ENCODE measurements around the gene UBE2O.

UBE2O gene

DNA sequence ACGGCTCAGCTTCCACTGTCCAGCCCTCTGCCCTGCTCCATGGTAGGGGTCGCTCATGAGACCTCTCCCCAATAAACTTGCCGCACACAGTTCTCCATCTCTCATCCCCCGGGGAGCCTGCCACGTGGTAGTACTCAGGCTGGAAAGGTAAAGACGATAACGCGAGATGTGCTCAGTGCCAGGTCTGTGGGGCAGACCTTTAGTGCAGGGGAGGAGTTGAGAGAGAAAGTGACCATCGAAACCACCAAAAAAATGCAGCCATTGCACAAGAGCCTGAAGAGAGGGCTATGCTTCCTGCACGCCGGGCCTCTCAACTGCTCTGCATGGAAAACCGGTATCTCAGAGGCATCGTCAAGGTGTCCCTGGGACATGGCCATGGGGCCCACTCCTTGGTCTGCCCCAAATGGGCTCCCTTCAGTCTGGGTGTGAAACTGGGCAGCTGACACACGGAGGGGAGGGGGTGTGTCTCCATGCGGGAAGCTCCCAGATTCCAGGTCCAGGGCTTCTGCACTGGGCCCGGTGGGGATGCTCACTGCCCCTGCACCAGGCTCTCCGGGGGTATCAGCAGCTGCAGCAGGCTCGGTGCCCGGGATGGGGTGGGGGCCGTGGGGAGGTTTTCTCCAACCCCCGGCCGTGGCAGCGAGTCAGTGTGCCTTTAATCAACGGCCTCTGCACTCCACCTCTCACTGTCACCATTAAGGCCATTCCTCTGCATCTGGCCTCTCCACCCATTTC lies 9.8 kb upstream of the UBE2O start:
- no peak for DNase-seq

DNA sequence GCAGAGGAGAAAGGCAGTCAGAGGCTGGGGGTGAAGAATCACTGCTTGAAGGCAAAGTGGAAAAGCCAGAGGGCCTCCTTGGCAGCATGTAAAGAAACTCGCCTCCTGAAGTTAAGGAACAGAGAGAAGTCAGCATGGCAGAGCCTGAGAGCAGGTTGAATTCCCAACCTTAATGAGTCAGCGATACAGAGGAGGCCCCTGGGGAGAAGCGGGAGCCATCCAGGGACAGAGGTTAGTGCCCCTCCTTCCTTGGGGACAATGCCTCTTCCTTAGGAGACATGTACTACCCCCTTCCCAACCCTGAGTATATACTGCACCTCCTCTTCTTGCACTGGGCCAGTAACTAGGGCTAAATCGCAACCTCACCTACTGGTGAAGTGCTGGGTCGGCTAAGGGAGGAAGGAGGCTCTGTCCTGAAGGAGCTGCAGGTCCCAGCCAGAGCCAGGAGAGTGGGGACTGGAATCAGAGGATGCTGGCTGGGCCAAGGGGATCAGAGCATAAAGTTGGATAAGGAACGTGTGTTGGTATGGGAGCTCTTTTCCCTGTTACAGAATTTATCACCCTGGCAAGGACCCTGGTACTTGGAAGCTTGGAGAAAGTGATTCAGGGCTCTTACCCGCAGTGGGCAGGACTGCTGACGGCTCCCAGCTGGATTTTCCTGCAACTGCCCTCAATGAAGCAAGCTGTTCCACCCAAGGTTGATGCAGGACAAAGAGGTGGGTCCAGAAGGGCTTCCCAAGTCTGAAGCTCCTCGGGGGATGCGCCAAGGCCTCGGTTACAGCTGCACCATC lies 9.0 kb upstream of the UBE2O start:
- no peak for DNase-seq

DNA sequence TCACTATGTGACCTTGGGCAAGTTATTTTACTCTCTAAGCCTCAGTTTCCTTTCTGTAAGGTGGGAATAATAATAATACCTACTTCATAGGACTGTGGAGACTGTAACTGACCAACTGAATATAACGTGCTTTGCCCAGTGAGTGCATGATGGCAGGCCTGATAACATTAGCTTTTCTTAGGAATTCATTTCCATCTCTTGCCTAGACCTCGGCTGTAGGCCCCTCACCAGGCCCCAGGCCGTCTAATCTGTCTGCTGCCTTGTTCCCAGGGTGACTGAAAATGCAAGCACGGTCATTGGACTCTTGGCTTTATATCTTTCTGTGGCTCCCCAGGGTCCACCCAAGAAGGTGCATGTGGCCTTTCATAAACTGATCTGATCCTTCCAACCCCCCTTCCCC lies 6.7 kb upstream of the UBE2O start:
- DNase-seq: no peak

DNA sequence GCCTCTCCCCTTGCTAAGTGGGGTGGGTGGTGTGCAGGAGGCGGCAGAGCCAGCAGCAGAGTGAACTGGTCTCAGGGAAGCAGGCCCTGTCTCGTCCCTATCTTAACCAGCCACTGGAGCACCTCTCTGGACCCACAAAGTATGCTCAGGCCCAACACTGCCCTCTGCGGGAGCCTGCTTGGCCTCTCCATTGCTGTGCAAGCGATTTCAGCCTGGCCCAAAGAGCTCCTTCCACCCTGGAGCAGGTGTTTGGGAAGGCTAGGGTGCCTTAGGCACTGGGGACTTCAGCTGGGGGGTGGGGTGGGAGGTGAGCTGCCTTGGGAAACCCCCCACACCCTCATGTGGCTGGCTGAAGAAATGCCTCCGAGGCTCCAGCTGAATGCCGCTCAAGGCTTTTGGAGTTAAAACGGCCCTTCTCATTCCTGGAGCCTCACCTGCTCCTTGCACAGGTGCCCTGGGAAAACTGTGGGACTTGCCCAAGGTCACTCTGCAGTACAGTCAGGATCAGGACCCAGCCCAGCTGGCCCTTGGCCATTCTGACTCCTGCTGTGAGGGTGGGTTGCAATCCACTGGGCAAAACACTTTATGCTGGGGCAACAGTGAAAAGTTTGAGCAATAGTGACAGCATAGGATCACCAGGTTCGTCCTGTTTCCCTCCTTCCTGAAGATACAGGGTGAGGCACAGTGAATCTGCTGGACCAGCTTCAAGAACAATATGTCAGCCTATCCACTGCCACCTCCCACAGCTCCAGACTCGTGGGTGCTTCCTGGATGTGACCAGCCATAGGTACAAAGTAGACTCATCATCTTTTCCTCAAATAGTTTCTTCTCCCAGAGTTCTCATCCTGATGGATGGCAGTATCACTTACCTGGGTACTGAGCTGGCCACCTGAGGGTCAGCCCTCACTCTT lies 5.9 kb upstream of the UBE2O start:
- DNase-seq: peak; percentile 24

DNA sequence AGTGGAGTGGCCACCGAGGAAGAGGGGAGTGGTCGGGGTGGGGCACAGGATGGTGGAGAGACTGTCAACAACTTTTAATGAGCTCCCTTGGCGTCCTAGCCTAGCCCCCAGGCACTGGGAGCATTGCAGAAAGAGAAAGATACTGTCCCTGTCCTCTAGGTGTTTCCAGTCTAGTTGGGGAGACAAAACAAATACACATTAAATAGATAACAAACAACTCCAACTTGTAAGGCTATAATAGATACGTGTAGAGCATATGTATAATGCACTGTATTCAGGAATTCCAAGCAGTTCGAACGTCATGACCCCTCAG lies 435 bp upstream of the UBE2O start:
- DNase-seq: no peak

DNA sequence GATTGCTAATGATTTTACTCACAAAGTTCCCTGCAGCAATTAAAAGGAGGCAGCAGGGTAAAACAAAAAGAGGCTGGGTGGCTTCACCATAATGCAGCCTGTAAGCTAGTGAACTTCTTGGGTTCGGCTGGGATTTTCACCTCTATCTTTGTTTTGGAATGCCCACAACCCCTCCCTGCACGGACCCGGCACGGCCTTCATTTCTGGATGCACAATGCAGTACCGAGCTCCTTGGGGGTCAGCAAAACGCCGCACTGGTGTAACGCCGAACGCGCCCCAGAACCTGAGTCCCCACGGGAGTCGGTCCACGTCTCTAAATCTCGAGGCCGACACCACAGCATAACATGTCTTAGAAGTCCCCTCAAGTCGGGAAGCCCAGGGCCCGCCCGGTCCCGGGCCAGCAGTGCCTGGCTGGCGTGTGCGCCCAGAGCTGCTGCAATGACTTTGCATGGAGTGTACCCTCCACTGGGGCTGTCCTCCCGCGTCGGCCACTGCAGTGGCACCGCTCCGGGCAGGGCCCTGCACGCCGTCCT lies 759 bp downstream of the UBE2O start:
- no peak for DNase-seq

DNA sequence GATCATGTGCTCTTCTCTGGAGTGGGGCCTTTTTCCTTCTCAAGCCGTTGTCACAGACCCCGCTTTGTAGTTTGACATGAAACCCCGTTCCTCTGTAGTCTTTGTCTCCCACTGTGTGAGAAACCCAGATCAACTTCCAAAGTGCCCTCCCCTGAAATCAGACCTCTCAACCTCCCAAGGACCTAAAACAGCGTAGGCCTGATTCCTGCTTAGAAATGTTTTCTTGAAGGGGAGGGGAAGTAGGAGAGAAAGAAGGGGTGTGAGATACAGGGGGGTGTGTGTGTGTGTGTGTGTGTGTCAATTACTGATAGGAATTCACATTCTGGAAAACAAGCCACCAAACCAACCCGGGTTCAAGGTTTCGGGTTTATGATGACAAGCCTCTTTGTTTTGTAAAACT lies 1.4 kb downstream of the UBE2O start:
- DNase-seq: no peak

DNA sequence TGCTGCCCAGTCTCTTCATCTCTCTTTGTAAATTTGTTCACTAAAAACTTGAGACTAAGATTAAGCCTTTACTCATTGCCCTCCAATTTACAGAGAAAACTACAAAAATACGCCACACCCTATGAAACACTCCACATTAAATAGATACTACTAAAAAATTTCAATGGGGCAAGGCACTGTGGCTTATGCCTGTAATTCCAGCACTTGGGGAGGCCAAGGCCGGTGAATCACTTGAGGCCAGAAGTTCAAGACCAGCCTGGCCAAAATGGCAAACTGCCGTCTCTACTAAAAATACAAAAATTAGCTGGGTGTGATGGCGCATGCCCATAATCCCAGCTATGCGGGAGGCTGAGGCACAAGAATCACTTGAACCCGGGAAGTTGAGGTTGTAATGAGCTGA lies 3.8 kb downstream of the UBE2O start:
- no peak for DNase-seq

DNA sequence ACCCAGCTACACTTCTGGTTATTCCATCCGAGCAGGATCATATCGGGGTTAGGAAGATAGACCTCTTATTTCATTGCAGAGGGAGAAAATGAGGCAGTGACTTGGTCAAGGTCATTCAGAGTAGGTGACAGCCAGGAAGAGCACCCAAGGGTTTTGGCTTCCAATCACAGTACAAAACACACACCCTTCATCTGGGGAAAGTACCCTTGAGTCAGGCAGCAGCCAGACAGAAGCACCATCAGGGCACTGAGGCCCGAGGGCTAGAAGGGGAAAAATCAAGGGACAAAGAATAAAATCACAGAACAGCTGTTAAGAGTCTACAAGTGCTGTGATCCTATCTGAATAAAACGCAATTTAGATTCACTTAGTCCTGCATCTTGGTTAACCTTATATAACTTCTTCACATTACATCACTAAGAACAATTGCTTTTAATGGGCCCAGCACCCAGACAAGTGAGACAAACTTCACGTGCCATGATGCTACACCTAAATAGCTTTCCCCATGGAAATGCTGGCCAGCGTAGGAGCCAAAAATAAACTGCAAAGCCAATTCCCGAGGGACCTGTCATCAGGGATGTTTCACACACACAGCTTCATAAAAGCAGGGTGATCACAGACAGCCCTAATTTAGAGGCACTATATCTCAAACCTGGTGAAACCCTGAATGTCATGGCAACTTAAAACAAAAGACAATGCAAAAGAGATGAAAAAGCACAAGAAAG lies 4.9 kb downstream of the UBE2O start:
- no peak for DNase-seq

DNA sequence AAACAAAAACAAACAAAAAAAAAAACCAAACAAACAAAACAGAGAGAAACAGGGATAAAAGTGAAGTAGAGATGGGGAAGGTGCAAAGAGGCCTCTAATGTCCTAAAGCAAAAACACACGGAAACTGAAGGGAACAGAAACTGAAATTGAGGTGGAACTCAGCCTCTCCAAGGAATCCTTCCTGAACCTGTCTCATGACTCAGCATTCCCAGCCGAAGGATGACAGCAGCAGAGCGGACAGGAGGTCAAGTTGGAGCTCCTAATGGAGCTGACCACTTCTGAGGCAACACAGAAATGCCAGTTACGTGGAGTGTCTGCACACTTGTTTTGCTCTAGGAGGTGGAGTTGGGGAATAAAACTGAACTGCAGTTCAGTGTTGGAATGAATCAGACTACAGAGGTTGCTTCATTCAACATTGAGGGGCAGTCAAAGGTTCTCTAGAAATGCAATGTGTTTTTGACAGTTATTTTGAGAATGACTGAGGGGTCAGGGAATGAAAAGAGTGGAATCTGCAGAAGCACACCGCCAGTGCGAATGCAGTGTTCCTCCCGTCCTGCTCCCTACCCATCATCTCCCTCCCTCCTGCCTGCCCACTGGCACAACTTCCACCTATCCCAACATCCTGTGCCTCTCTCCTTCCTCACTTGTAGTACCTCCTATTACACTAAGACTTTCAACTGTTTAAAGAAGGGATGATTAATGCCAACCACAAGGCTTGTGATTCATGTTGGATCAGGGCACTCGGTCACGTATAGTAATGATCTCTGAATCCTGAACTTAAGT lies 6.3 kb downstream of the UBE2O start:
- DNase-seq: no peak

DNA sequence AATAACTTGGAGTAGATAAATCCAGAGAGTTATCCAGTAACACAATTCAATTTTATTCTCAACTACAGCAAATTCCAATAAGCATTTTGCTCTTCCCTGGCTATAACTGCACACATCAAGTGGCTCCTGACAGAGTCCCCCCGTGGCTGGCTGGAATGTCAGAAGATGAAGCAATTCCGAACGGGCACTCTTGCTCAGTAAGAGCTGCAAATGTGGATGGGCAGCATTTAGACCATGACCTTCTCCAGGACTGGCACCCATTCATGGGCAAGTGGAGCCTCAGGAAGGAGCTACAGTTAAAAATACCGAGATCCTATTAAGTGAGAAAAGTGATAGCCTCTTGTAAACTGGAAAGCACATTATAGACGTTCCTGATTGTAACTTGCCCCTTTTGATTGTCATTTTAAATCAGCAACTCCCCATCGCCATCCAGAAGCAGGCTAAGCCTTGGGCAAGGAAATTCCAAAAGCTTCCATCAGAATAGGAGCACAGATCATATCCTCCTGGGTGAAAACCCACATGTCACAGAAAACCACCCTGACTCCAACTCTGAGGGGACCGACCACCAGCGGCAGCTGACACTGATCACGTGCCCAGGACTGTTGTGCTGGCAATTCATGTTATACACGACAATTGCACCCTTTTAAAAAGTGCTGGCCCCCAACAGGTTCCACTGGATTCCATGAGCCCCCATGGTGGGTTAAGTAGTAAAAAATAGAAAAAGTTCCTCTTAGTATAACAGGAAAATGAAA lies 7.1 kb downstream of the UBE2O start:
- DNase-seq: no peak

DNA sequence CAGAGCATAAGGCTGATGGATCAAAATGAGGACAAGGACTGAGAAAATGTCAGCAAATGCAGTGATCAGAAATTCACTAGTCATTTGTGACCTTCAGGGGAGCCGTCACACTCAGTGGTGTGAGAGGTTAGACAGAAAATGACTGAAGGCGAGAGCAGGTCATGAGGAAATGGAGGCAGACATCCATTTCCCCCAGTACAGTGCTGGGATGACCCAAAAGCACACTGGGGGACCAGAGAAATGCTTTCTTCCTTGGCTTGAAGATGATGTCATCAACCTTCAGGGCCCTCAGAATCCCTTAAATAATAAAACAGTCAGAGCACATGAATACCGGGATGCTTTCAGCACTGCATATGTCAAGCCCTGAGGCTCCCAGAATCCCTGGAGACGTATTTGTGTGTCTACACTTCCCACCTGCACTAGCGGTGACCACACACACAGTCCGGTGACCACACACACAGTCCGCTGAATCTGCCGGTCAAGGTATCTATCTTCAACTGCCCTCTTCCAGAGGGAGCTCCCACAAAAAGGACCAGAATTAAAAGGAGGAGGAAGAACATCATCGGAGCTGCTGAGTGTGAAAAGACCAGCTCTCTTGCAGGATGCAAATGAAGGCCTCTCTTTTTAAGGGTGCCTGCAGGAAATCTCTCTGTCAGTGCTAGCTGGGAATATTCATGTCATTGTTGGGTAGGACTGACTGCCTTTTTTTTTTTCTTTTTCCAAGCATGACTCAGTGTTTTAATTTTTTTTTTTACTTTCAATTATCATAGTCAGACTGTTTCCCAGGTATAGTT lies 8.2 kb downstream of the UBE2O start:
- no peak for DNase-seq

DNA sequence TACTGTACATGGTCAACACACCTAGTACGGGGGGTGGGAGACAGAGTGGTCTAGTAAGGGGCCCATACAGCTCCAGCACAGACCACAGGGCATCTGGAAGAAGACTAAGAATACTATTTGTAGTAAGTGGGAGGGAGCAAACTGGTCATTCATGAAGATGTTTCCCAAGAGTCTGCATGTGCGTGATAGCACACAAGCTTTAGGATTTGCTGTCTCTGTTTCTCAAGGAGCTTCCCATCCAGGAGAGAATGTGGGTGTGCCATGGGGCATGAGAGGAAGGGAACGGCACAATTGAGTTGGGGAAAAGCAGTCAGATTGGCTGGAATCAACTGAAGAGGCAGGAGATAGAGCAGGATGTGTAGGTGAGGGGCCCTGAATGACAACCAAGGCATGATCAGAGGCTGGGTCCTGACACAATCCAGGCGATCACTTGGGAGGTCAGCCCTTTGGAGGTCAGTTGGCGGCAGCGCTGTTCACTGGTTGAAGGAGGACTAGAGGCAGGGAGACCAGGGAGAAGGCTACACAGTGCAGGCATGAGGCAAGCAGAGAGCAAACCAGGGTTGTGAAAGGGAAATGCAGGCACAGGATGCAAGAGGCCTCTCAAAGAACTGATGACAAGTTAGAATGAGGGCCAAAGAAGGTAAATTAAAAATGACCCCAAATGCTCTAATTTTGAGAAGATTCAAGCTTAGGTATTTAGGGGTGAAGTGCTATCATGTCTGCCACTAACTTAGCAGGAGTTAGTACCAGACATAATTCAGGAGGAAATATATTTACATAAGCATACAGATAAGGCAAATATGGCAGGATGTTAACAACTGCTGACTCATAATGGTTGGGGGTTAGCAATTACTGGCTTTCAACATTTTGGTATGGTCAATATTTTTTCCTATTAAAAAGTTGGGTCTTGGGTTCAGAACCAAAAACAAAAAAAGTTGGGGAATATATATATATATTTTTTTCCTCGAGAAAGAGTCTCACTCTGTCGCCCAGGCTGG lies 10.3 kb downstream of the UBE2O start:
- DNase-seq: no peak

DNA sequence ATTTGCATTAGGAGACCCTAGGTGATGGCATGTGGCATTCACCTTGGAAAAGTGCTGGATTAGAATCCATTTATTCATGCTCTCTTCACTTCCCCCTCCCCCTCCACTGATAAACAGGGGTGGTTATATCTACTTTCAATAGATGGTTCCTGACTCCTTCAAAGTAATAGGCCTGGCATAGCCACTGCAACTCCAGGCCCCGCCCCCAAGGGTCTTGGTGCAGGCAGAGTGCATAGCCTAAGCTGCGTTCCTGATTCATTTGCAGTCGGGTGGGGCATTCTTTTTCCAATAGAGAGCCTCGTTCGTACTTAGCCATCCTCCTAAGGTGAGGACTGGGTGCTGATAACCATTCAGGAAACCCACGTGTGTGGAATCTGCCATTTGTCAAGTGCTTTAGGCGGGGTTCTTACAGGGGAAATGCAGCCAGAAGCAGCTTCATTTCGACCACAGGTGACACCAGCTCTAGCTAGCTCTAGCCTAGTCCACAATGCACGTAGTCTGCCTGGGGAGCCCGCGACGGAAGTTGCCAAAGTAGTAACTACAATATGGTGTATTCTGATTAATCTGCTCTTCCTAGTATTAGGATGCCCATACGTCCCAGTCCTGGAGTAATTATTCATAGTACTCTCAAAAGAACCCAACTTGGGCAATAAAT lies 11.1 kb downstream of the UBE2O start:
- no peak for DNase-seq

DNA sequence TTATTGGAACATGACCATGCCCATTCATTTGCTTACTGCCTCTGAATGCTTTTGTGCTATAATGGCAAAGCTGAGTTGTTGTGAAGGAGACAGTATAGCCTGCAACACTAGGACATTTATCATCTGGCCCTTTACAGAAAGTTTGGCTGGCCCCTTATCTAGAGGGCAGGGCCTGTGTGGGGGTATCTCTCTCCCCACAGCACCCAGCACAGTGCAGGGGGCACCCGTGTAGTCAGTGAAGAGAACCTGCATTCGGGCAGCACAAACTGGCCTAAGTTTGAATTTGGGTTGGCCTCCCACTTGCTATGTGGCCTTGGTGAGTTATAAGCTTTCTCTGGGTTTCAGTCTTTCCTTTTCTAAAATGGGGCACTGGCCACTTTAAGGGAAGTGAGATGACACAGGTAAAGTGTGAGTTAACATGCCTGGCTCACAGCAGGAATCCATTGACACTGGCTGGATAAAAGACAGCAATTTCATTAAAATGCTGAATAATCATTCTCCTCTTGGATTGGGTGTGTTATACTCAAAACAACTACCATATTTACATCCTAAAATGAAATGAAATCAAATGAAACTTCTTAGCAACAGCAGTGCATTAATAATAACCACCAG lies 12.1 kb downstream of the UBE2O start:
- DNase-seq: no peak

DNA sequence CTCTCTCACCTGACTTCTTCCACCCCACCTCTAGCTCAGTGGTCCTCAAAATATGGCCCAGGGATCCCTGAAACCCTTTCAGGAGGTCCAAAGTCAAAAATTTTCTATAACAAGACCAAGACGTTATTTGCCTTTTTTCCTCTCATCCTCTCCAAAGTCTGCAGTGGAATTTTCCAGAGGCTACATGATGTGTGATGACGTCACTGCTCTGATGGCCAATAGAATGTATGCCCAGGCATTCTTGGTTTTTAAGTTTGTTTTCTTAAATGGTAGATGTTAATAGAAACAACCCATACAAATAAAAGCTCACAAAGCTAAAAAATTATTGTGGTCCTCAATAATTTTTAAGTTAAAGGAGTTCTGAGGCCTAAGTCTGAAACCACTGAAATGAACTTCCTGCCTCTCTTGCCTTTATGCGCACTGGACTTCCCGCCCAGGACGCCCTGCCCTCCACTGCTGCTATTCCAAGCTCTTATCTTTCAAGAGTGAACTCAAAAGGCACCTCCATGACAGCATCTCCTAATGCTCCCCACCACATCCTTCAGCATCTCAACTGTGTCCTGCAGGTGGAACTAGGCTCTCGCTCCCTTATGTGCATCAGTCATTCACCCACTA lies 13.5 kb downstream of the UBE2O start:
- DNase-seq: no peak

DNA sequence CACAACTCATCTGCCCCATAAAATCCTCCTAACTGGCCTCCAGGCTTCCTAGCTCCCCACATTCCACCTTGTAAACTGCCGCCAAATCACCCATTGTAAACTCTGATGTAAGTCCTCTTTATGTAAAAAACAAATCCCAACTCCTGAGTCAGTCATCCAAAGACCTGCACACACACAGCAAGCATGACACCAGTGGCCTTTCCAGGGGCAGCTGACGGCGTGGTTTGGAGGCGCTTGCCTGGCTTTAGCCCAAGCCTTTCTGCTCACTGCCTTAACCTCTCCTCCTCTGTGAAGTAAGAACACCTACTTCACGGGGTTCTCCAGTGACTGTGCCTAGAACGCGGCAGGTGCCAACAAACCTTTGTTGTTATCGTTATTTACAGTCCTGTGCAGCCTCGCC lies 14.0 kb downstream of the UBE2O start:
- DNase-seq: no peak

Measured in NCI-H2227 treated with DMSO at 0.1 percent for 48 hours (cell line).